ENCODE measurements around the gene FAH.

FAH gene

GRCh38 chr15:80194914-80195313, 42.1 kb downstream of the FAH start:
- H3K27ac ChIP-seq: no peak overlapping the region
- TF ChIP-seq CTCF (IDR thresholded peaks at IDR 0.05) (no peak), ZFX (IDR thresholded peaks at IDR 0.05; ENCODE audit: borderline replicate concordance) (no peak)

- TF ChIP-seq CTCF (IDR thresholded peaks at IDR 0.05) (no peak), ZFX (IDR thresholded peaks at IDR 0.05; ENCODE audit: borderline replicate concordance) (no peak)
- H3K27ac ChIP-seq: no peak overlapping the region
Observed at GRCh38 chr15:80199366-80199765, 46.6 kb downstream of the FAH start.

GRCh38 chr15:80199869-80200268, 47.1 kb downstream of the FAH start:
- H3K27ac ChIP-seq: no peak overlapping the region

GRCh38 chr15:80201256-80202015, 48.6 kb downstream of the FAH start:
- H3K27ac ChIP-seq: no peak overlapping the region
- TF ChIP-seq ZFX (IDR thresholded peaks at IDR 0.05; ENCODE audit: borderline replicate concordance) (no peak), CTCF (IDR thresholded peaks at IDR 0.05) (no peak)

More at GRCh38 chr15:80199869-80200268, 47.1 kb downstream of the FAH start:
- no peak for TF ChIP-seq CTCF (IDR thresholded peaks at IDR 0.05)
- no peak for TF ChIP-seq ZFX (IDR thresholded peaks at IDR 0.05; ENCODE audit: borderline replicate concordance)

- no peak for TF ChIP-seq CTCF (IDR thresholded peaks at IDR 0.05)
- no peak for TF ChIP-seq ZFX (IDR thresholded peaks at IDR 0.05; ENCODE audit: borderline replicate concordance)
- H3K27ac ChIP-seq: no peak overlapping the region
Observed at GRCh38 chr15:80202016-80202315, 49.2 kb downstream of the FAH start.

GRCh38 chr15:80202641-80203360, 50.0 kb downstream of the FAH start:
- TF ChIP-seq CTCF (IDR thresholded peaks at IDR 0.05): no peak
- no peak for TF ChIP-seq ZFX (IDR thresholded peaks at IDR 0.05; ENCODE audit: borderline replicate concordance)
- no peak overlapping the region for H3K27ac ChIP-seq

GRCh38 chr15:80203361-80203885, 50.6 kb downstream of the FAH start:
- TF ChIP-seq CTCF (IDR thresholded peaks at IDR 0.05): no peak
- TF ChIP-seq ZFX (IDR thresholded peaks at IDR 0.05; ENCODE audit: borderline replicate concordance): no peak
- H3K27ac ChIP-seq: no peak overlapping the region

All from 22Rv1 (cell line).